ENCODE results near the gene C6orf141. TPM values are rescaled to one million over a fixed set of nuclear protein-coding genes. Genes with fewer than 3 reads are reported as not detected.

C6orf141 gene
- total RNA-seq, 2 donors from 2014 or later, result 0.81 to 1.7 TPM

DNA sequence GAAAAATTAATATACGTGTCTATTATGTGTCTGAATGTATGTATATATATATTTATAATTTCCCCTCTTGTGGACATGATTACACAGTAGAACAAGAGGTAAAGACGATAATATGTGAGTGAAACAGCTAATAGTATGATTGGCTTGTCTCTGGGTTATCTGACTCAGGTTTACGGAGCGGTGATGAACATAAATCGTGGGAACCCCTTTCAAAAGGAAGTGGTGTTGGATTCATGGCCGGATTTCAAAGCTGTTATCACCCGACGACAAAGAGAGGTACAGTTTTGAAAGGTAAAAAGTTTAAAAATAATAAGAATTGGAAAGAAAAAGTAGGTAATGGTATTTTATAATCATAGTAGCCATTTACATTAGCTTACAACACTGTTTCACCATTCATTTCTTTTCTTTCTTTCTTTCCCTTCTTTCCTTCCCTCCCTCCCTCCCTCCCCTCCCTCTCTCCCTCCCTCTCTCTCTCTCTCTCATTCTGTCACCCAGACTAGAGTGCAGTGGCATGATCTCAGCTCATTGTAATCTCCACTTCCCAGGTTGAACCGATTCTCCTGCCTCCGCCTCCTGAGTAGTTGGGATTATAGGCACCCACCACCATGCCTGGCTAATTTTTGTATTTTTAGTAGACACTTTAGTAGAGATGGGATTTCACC lies 34.9 kb upstream of the C6orf141 start:
- TF ChIP-seq, protein P1, sequence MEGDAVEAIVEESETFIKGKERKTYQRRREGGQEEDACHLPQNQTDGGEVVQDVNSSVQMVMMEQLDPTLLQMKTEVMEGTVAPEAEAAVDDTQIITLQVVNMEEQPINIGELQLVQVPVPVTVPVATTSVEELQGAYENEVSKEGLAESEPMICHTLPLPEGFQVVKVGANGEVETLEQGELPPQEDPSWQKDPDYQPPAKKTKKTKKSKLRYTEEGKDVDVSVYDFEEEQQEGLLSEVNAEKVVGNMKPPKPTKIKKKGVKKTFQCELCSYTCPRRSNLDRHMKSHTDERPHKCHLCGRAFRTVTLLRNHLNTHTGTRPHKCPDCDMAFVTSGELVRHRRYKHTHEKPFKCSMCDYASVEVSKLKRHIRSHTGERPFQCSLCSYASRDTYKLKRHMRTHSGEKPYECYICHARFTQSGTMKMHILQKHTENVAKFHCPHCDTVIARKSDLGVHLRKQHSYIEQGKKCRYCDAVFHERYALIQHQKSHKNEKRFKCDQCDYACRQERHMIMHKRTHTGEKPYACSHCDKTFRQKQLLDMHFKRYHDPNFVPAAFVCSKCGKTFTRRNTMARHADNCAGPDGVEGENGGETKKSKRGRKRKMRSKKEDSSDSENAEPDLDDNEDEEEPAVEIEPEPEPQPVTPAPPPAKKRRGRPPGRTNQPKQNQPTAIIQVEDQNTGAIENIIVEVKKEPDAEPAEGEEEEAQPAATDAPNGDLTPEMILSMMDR (conservative IDR thresholded peaks at IDR 0.05), result no peak
- H3K4me3 ChIP-seq (ENCODE audit: low read length), result no peak overlapping the region
- no peaks in the 10 kb centered on the region for H3K9me3 Mint-ChIP-seq
- no peak overlapping the region for H3K4me3 Mint-ChIP-seq
- H3K9ac ChIP-seq (ENCODE audit: extremely low read depth, low read length, poor library complexity, severe bottlenecking), result no peak overlapping the region
- no peaks in the 10 kb centered on the region for H3K36me3 Mint-ChIP-seq (ENCODE audit: low read depth)
- H3K4me1 ChIP-seq (ENCODE audit: control insufficient read depth, insufficient read depth, low read length), result no peaks in the 10 kb centered on the region
- no peak overlapping the region for H3K27ac ChIP-seq (ENCODE audit: low read depth, low read length)
- WGBS, 2 experiments (ENCODE audit: insufficient coverage in 1 of 2, insufficient read length in 1 of 2), result 88 to 92% methylated on average over 4 to 9 of the region's 10 CpGs
- no peaks in the 10 kb centered on the region for H3K36me3 ChIP-seq (ENCODE audit: control insufficient read depth, insufficient read depth, low read length)
- H3K27me3 ChIP-seq (ENCODE audit: control insufficient read depth, insufficient read depth, low read length, poor library complexity, severe bottlenecking), result no peaks in the 10 kb centered on the region
- no peak overlapping the region for H3K27ac Mint-ChIP-seq
- no peaks in the 10 kb centered on the region for H3K4me1 Mint-ChIP-seq
- H3K27me3 Mint-ChIP-seq (ENCODE audit: insufficient read depth), result peaks cover 3% of the 10 kb centered on the region
- H3K9me3 ChIP-seq (ENCODE audit: control insufficient read depth, low read length), result no peaks in the 10 kb centered on the region
- DNase-seq, result no peak

DNA sequence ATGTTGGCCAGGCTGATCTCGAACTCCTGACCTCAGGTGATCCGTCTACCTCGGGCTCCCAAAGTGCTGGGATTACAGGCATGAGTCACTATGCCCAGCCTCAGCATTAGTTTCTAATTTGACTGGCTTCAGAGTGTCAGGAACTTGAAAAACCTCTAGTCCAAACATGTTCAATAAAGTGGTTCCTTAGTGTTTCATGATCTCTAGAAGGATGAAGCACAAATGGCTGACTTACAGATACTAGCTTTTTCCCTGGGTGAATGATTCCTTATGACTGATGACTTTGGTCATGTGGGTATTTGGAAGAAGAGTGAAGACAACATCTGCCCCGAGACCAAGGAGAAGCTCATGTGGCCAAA lies 34.3 kb upstream of the C6orf141 start:
- DNase-seq, result no peak
- Mint-ChIP-seq H3K36me3 (ENCODE audit: low read depth) (no peaks in the 10 kb centered on the region), H3K4me3 (no peak overlapping the region), H3K4me1 (no peaks in the 10 kb centered on the region), H3K27me3 (ENCODE audit: insufficient read depth) (peaks cover 4% of the 10 kb centered on the region), H3K27ac (no peak overlapping the region), H3K9me3 (no peaks in the 10 kb centered on the region)
- no peaks in the 10 kb centered on the region for H3K27me3 ChIP-seq (ENCODE audit: control insufficient read depth, insufficient read depth, low read length, poor library complexity, severe bottlenecking)
- no peak overlapping the region for H3K27ac ChIP-seq (ENCODE audit: low read depth, low read length)
- H3K36me3 ChIP-seq (ENCODE audit: control insufficient read depth, insufficient read depth, low read length), result no peaks in the 10 kb centered on the region
- WGBS, 2 experiments (ENCODE audit: insufficient coverage in 1 of 2, insufficient read length in 1 of 2), result 85 to 92% methylated on average over 3 to 4 of the region's 4 CpGs
- H3K9ac ChIP-seq (ENCODE audit: extremely low read depth, low read length, poor library complexity, severe bottlenecking), result no peak overlapping the region
- TF ChIP-seq, protein P1 (conservative IDR thresholded peaks at IDR 0.05), result no peak
- no peak overlapping the region for H3K4me3 ChIP-seq (ENCODE audit: low read length)
- no peaks in the 10 kb centered on the region for H3K9me3 ChIP-seq (ENCODE audit: control insufficient read depth, low read length)
- no peaks in the 10 kb centered on the region for H3K4me1 ChIP-seq (ENCODE audit: control insufficient read depth, insufficient read depth, low read length)

DNA sequence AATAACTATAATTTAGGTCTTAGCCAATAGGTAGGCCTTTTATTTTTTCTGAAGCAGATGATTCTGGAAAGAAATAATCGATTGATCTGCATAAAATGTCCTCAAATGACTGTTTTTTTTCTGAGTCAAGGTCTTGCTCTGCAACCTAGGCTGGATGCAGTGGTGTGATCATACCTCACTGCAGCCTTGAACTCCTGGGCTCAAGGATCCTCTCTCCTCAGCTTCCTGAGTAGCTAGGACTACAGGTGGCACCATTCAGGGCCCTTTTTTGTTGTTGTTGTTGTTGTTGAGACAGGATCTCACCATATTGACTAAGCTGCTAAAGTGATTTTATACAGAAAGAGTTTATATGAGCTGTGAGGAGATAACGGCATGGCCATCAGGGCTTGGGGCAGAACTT lies 32.5 kb upstream of the C6orf141 start:
- Mint-ChIP-seq H3K4me1 (peaks cover 1% of the 10 kb centered on the region), H3K27me3 (ENCODE audit: insufficient read depth) (peaks cover 4% of the 10 kb centered on the region), H3K27ac (no peak overlapping the region), H3K4me3 (no peak overlapping the region), H3K9me3 (no peaks in the 10 kb centered on the region), H3K36me3 (ENCODE audit: low read depth) (no peaks in the 10 kb centered on the region)
- TF ChIP-seq, protein P1 (conservative IDR thresholded peaks at IDR 0.05), result no peak
- Histone ChIP-seq H3K9me3 (ENCODE audit: control insufficient read depth, low read length) (no peaks in the 10 kb centered on the region), H3K27ac (ENCODE audit: low read depth, low read length) (no peak overlapping the region), H3K9ac (ENCODE audit: extremely low read depth, low read length, poor library complexity, severe bottlenecking) (no peak overlapping the region), H3K4me1 (ENCODE audit: control insufficient read depth, insufficient read depth, low read length) (no peaks in the 10 kb centered on the region), H3K36me3 (ENCODE audit: control insufficient read depth, insufficient read depth, low read length) (no peaks in the 10 kb centered on the region), H3K27me3 (ENCODE audit: control insufficient read depth, insufficient read depth, low read length, poor library complexity, severe bottlenecking) (no peaks in the 10 kb centered on the region), H3K4me3 (ENCODE audit: low read length) (no peak overlapping the region)
- 89 to 100% methylated on average over 2 of the region's 2 CpGs for WGBS, 2 experiments (ENCODE audit: insufficient coverage in 1 of 2, insufficient read length in 1 of 2)
- no peak for DNase-seq
